NCI-H1092 treated with DMSO at 0.1 percent for 48 hours (cell line): ENCODE measurements around the gene HBA2.
"Not testable (repeated sequence)": the region's sequence is repeated elsewhere in the genome, so short reads cannot be mapped to it uniquely, and the experiment has no call there.

Experiments
- DNase-seq: peaks from one replicate; lab custom pipeline; 2025; lab: John Stamatoyannopoulos, UW

HBA2 gene

GRCh38 chr16:172374-172941 lies at the start of gene HBA2:
Gene HBA2, plus strand, starts transcription at chr16:172876. Its CDS starts 37 bp downstream, at chr16:172913.
- not testable (repeated sequence) for DNase-seq

DNA sequence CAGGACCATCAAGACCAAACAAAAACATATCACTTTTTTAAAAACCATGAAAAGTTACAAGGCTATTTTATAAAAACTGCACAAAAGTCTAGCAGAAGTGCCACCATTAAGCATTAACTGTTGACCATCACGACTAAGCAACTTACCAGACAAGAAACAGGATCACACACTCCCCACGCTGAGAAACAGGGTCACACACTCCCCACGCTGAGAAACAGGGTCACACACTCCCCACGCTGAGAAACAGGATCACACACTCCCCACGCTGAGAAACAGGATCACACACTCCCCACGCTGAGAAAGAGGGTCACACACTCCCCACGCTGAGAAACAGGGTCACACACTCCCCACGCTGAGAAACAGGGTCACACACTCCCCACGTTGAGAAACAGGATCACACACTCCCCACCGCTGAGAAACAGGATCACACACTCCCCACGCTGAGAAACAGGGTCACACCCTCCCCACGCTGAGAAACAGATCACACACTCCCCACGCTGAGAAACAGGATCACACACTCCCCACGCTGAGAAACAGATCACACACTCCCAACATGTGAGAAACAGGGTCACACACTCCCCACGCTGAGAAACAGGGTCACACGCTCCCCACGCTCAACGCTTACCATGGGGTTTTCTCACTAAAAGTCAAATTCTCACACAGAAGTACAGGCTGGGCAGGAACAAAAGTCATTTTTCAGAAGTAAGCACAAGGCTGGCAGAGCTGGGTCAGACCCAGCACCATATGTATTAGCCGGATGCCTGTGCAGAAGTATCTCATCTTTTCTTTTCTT lies 48.9 kb upstream of the HBA2 start:
- DNase-seq, result not testable (repeated sequence)

- no peak for DNase-seq
Measured at GRCh38 chr16:125011-125410, 47.7 kb upstream of the HBA2 start.

GRCh38 chr16:129075-129474 lies 43.6 kb upstream of the HBA2 start:
- no peak for DNase-seq

GRCh38 chr16:130533-131173 lies 42.0 kb upstream of the HBA2 start:
- DNase-seq, result no peak

- no peak for DNase-seq
Measured at GRCh38 chr16:132120-132519, 40.6 kb upstream of the HBA2 start.

DNA sequence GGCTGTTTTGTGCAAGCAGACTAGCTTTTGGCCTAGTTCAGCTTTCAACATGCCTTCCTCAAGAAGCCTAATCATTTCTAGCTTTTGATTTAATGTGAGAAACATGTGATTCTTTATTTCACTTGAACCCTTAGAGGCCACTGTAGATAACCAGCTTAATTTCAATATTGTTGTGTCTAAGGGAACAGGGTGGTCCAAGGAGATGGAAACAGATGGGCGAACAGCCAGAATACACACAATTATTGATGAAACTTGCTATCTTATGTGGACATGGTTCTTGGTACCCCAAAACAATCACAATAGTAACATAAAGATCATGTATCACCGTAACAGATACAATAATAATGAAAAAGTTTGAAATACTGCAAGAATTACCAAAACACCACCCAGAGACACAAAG lies 39.0 kb upstream of the HBA2 start:
- no peak for DNase-seq

DNA sequence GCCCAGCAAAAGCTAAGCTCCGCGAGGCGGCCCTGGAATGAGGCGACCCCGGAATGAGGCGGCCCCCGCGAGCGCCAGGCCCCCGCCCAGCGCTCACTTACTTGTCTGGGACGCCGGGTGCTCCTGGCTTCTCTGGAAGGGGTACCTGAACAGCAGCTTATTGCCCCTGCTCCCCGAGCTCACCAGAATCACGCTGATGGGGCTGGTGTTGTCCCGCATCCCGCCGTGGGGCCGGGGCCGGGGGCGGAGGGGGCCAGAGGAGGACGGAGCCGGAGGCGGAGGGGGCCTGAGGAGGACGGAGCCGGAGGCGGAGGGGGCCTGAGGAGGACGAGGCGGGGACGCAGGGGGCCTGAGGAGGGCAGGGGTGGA lies 34.6 kb upstream of the HBA2 start:
- DNase-seq, result peak; percentile 27

- no peak for DNase-seq
Measured at GRCh38 chr16:140175-140857, 32.4 kb upstream of the HBA2 start.

DNA sequence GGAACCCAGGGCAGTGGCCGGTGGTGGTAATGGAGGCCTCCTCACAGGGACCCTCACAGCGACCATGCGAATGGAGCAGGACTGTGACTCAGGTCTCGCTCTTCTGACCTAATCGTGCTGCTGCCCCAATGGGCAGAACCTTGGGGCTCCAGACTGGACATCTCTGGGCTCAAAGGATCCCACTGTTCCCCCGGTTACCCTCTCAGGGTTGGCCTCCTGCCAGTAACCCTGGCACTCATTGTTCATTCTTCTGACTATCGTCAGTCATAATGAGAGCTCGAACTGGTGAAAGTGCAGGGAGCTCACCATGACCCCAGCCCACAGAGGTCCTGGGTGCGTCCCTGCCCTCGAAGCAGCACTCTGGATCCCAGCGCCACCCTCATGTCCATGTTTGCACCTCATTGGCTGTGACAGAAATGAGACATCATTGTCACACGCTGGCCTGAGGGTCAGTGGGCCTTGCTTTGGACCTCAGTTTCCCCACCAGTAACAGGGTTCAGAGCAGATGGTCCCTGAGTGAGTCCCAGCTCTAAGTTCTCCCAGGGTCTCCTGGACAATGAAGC lies 30.2 kb upstream of the HBA2 start:
- no peak for DNase-seq

GRCh38 chr16:143047-143446 lies 29.6 kb upstream of the HBA2 start:
- no peak for DNase-seq

DNA sequence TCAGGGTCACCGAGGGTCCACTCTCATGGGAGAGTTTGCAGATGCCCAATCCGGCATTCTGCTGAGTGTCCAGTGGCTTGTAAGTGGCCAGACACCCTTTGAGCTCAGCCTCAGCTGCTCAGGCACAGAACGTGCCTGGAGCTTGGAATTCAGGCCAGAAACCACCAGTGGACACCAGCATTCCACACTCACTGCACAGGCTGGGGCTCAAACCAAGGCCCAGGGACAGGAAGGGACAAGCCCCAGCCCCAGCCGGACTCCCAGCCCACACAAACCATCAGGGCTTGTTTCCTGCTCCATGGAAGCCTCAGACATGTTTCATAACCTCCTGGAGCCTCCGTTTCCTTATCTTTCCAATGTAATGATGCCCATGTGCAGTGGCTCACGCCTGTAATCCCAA lies 29.2 kb upstream of the HBA2 start:
- DNase-seq, result no peak

DNA sequence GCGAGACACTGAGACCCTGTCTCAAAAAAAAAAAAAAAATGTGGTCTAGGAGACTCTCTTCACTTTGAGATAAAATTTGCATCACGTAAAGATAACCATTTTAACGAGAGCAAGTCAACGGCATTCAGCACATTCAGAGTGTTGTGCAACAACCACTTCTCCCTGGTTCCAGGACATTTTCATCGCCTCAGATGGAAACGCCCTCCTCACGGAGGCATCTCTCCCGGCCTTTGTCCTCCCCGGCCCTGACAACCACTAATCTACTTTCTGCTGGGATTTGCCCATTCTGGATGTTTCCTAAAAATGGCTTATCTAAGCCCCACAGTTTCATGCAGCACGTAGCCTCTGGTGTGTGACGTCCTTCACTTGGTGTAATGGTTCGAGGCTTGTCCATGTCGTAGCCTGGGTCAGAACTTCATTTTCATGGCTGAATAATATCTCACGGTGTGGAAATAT lies 27.9 kb upstream of the HBA2 start:
- DNase-seq, result no peak

DNA sequence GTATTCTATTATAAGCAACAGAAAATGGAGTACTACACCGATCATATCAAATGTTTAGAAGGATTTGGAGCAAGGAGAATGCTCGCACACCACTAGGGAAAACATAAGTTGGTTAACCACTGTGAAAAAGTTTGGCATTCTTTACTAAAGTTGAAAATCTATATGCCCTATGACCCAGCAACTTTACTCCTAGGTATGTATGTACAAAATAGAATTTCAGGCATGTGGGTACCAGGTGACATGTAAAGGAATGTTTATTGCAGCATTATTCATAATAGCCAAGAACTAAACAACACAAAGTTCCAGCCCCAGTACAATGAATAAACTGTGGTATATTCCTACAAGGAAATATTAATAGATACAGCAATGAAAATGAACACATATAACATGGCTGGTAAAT lies 26.0 kb upstream of the HBA2 start:
- no peak for DNase-seq

DNA sequence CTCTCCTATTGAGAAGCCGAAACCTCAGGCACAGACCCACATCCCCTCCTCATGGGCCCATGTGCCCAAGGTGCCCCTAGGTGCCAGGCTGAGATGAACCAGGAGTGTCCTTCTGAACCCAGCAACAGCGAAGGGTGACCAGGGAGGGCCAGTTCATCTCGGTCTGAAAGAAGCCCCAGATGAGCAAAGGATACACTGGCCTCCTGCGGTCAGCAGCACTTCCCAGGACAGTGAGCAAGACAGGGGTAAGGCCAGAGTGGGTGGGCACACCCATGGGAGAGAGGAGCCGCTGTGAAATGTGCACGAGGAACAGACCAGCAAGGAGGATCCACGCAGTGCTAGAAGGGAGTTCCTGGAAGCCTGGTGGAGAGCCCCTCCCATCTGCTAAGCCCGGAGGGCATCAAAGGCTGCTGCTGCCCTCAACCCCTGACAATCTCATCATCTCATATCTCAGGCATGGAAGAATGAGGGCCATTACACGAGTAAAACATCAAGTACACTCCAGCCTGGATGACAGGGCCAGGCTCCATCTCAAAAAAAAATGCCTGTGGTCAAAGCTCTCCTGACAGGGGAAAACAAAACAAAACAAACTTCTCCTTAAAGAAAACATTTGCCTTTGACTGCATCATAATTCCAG lies 23.5 kb upstream of the HBA2 start:
- no peak for DNase-seq

GRCh38 chr16:152141-153128 lies 20.2 kb upstream of the HBA2 start, which contains the start of gene HBZ:
Gene HBZ, plus strand, starts transcription at chr16:152644. Its CDS starts 266 bp downstream, at chr16:152910.
- no peak for DNase-seq

GRCh38 chr16:153129-153521 lies 19.6 kb upstream of the HBA2 start:
- DNase-seq, result not testable (repeated sequence)

- not testable (repeated sequence) for DNase-seq
Measured at GRCh38 chr16:153550-154216, 19.0 kb upstream of the HBA2 start.

GRCh38 chr16:154217-155030 lies 18.3 kb upstream of the HBA2 start:
- DNase-seq, result peak; percentile 17
